PFSK-1 (cell line): ENCODE results near the gene VPS52.
A peak's percentile ranks its signal among the peaks of the same experiment; 100 is the strongest.

Source experiments
- FOXP2 ChIP-seq: optimal IDR thresholded peaks from 2 replicates; pipeline ENCODE3; 2011; ENCODE audit warnings: borderline replicate concordance, control low read depth, inconsistent platforms; ENCODE audit not compliant: insufficient read depth; ENCODE audit errors: extremely low read length, extremely low read depth
- POLR2AphosphoS5 ChIP-seq: IDR thresholded peaks from 2 replicates; pipeline ENCODE4 v1.6.1; 2012; ENCODE audit warnings: low read depth, mild to moderate bottlenecking, control low read depth, low read length, moderate library complexity
- SIN3A ChIP-seq: IDR thresholded peaks from 2 replicates; pipeline ENCODE4 v1.6.1; 2012; ENCODE audit warnings: mild to moderate bottlenecking, low read length, moderate library complexity, borderline replicate concordance; ENCODE audit not compliant: insufficient read depth
- TAF1 ChIP-seq: IDR thresholded peaks from 2 replicates; pipeline ENCODE4 v1.6.1; 2012; ENCODE audit warnings: low read length, control low read depth, borderline replicate concordance; ENCODE audit not compliant: insufficient read depth
- TF ChIP-seq, protein P1 (sequence below), 2 experiments: IDR thresholded peaks; 2 replicates each; pipeline versions ENCODE4 v1.6.1 to v1.8.0; 2011 to 2012; ENCODE audit warnings: low read depth in 2 of 2, low read length in 2 of 2, control low read depth in 1 of 2, inconsistent platforms in 1 of 2, mild to moderate bottlenecking in 1 of 2, moderate library complexity in 1 of 2; ENCODE audit not compliant: insufficient read depth in 1 of 2

VPS52 gene

DNA sequence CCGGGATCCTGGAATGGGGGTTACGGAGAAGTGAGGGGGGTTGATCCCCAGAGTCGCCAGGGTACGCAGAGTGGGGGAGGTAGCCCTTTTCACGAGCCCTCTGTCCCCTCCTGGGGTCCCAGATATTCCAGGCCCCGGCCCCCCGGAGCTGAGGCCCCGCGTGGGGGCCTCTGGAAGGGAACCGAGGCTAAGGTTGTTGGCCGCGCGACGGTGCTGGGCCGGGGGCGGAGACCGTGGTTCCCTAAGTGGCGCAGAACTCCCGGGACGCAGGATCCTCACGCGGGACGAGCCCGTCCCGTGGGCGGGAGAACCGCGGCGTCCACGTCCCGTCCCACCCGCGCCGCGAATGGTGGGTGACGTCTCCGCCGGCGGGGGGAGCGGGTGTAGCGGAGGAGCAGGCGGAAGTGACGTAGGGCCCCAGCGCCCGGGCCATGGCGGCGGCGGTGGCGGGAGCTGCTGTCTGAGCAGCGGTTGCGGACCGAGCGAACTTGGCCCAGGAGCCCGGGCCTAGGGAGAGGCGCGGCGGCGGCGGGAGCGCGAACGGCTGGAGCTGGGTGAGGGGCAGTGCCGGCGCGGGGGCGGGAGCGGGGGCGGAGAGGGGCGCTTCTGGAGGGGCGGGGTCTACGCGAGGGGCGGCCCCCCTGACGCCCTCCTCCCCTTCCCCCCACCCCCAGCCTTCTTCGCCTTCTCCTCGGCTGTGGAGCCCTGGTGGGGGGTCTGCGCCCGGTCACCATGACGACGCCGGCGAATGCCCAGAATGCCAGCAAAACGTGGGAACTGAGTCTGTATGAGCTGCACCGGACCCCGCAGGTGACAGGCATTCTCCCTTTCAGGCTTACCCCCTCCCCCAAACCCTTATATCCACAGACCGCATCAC, 63.3 kb downstream of the VPS52 start, which contains the start of gene RING1:
Gene RING1 (plus strand): TSS at position 410 of the 877 bp plus-strand sequence. CDS start 323 bp downstream, at position 733.
- TF ChIP-seq FOXP2 (no peak), SIN3A (no peak), TAF1 (peak; percentile 80), POLR2AphosphoS5 (peak; percentile 65)
- TF ChIP-seq, protein P1, sequence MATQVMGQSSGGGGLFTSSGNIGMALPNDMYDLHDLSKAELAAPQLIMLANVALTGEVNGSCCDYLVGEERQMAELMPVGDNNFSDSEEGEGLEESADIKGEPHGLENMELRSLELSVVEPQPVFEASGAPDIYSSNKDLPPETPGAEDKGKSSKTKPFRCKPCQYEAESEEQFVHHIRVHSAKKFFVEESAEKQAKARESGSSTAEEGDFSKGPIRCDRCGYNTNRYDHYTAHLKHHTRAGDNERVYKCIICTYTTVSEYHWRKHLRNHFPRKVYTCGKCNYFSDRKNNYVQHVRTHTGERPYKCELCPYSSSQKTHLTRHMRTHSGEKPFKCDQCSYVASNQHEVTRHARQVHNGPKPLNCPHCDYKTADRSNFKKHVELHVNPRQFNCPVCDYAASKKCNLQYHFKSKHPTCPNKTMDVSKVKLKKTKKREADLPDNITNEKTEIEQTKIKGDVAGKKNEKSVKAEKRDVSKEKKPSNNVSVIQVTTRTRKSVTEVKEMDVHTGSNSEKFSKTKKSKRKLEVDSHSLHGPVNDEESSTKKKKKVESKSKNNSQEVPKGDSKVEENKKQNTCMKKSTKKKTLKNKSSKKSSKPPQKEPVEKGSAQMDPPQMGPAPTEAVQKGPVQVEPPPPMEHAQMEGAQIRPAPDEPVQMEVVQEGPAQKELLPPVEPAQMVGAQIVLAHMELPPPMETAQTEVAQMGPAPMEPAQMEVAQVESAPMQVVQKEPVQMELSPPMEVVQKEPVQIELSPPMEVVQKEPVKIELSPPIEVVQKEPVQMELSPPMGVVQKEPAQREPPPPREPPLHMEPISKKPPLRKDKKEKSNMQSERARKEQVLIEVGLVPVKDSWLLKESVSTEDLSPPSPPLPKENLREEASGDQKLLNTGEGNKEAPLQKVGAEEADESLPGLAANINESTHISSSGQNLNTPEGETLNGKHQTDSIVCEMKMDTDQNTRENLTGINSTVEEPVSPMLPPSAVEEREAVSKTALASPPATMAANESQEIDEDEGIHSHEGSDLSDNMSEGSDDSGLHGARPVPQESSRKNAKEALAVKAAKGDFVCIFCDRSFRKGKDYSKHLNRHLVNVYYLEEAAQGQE (IDR thresholded peaks at IDR 0.05; ENCODE audit: insufficient read depth in 1 of 2, low read depth in 2 of 2, low read length in 2 of 2) = 0 out of 4 replicates have a peak, but pooled peaks of 1 of the 2 experiments have one; percentile 29

DNA sequence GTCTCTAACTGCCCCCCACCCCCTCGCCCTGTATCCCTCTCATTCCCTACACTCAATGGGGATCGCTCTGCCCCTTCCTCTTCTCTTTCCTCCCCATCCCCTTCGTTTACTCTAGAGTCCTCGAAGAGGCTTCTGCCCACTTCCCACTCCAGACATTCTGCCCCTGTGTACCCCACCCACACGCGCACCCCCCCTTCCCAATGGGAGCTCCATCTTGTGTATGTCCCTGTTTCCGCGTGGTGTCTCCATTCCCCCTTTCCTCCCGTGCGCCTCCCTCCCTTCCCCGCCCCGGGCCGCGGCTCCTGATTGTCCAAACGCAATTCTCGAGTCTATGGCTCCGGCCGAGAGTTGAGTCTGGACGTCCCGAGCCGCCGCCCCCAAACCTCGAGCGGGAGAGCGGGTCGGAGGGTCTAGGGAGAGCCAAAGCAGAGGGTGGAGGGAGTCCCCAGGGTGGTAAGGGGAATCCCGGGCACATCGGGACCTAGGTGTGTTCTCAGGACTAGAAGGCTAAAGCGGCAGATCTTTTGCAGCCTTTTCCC, 64.1 kb downstream of the VPS52 start:
- TF ChIP-seq, protein P1 (IDR thresholded peaks at IDR 0.05; ENCODE audit: insufficient read depth in 1 of 2, low read depth in 2 of 2, low read length in 2 of 2) = no peak
- TF ChIP-seq FOXP2 (no peak), SIN3A (no peak), TAF1 (no peak), POLR2AphosphoS5 (no peak)

DNA sequence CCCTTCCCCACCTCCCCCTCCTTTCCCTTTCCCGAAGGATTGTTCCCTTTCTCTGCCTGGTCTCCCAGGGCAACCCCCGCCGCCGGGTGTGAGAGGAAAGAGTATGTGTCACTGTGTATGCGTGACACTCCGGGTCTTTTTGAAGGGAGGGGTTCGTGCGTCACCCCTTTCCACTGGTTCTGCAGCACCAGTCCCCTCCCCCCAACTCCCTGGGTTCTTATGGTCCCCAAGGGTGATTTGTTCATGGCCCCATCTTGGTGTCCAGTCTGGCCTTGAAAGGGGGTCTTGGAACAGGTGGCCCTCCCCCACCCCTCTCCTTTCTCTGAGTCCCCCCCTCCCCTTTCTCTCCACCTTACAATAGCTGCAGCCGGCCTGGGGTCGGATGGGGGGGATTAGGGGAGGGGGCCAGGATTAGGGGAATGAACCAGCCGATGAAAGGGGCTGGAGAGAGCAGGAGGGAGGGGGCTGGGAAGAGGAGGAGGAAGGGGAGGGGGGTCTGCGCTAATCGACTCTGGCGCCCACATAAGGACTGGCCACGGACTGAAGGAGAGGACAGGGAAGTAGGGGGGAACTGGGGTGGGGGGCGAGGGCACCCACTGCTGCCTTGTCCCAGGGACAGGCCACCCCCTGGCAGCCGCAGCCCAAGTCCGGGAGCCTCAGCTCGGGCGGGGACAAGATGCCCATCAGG, 64.7 kb downstream of the VPS52 start:
- TF ChIP-seq POLR2AphosphoS5 = no peak
- TF ChIP-seq, protein P1 (IDR thresholded peaks at IDR 0.05; ENCODE audit: insufficient read depth in 1 of 2, low read depth in 2 of 2, low read length in 2 of 2) = no peak
- TF ChIP-seq SIN3A = no peak
- TF ChIP-seq FOXP2 = no peak
- TF ChIP-seq TAF1 = no peak

DNA sequence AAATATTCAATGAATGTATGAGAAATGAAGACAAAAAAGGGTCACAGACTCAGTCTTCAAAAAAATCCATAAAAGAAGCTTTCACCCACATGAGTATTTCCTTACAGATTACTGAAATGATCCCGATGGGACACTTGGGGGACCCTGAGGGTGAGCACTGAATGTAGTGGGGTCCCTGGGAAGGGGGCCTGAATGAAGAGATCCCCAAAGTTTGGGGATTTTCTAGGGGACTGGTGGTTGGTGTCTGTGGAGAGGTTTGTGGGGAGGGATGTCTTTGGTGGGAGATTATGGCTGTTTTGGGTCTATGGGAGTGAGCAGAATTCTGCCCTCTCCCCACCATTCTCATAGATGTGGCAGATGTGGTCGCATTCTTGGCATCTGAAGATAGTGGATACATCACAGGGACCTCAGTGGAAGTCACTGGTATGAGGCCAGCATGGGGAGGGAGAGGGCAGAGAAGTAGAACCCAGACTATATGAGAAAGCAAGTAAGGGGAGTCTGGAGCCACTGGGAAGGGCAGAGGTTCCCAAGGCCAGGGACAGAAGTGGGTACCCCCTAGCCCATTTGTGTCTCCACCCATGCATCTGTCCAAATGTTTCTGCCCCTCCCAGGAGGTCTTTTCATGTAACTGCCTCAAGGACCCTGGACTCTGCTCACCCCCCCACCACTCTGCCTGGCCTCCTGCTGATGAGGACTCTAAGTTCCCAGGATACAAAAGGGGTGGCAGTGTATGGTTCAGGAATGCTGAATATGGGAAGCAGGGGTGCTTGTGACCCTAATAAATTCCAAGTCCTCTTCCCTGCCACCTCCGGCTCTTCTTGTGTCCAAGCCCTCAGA, 65.4 kb downstream of the VPS52 start:
- no peak for TF ChIP-seq TAF1
- no peak for TF ChIP-seq POLR2AphosphoS5
- TF ChIP-seq, protein P1 (IDR thresholded peaks at IDR 0.05; ENCODE audit: insufficient read depth in 1 of 2, low read depth in 2 of 2, low read length in 2 of 2) = no peak
- no peak for TF ChIP-seq FOXP2
- no peak for TF ChIP-seq SIN3A
